Parietal lobe (tissue), 2 donors: ENCODE results near the gene CLASP1. TPM values are rescaled to one million over a fixed set of nuclear protein-coding genes. Genes with fewer than 3 reads are reported as not detected.
A peak's percentile ranks its signal among the peaks of the same experiment; 100 is the strongest.

Experiments
- small RNA-seq: library from RNA; depleted of rRNA; stranded (forward); fragments of <200 nt; gene quantifications from one replicate; pipeline ENCODE3, GENCODE V24; 2014; ENCODE audit warnings: low replicate concordance
- total RNA-seq: library from RNA; depleted of rRNA; stranded (reverse); fragments of >200 nt; gene quantifications from one replicate; pipeline ENCODE4 v1.2.3, GENCODE V29; 2014

The CLASP1 gene
- total RNA-seq = 321 TPM

DNA sequence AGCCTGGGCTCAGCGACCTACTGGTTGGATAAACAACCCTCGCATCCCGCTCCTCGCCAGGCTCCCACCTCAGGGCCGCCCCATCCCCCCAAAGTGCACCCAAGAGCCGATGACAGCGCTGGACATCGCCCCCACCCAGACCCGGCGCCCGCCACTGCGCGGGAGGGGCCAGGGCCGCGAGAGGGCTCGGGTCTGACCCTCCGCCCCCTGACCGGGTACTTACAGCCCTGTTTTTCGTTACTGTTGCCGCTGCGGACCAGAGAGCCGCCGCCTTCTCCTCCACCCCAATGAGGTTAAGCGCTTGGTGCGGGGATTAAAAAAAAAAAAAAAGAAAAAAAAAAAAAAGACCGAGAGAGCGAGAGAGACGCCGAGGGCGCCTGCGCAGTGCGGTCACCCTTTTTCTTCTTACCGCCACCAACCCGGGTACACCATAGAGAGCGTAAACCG, at the start of gene CLASP1:
Gene CLASP1 (minus strand): TSS at position 314 of the 447 bp plus-strand sequence. CDS start 43,567 bp downstream, outside the sequence.

Small RNA genes lying within 50 kb of the gene (small RNA-seq; reads per million reads assigned to genes)
- gene RF00019 (not detected), gene RNU4ATAC (1,217 reads per million, percentile 99 among the genes with 10 or more reads in this experiment)

Other genes starting within 250 kb of the CLASP1 start
- not detected for gene RNU4ATAC, start 118.6 kb downstream of the CLASP1 start, total RNA-seq
- gene NIFK, start 87.4 kb upstream of the CLASP1 start, total RNA-seq = 34.4 TPM
- gene TSN, start 106.2 kb upstream of the CLASP1 start, total RNA-seq = 61.0 TPM